Mesendoderm (in vitro differentiated cells): ENCODE data around the gene LRRC42.
"Not testable (repeated sequence)": the region's sequence is repeated elsewhere in the genome, so short reads cannot be mapped to it uniquely, and the experiment has no call there.

Source experiments
- DNase-seq: peaks from one replicate; pipeline ENCODE4 v3.0.0; 2013
- H2AK5ac ChIP-seq: 2 replicates; pipeline ENCODE4 v1.6.1; 2013; ENCODE audit warnings: low read length, inconsistent platforms
- H2BK120ac ChIP-seq: 2 replicates; pipeline ENCODE4 v1.6.1; 2013; ENCODE audit warnings: low read depth, mild to moderate bottlenecking, low read length, moderate library complexity, mixed read lengths
- H2BK15ac ChIP-seq: replicated peaks from 2 replicates; pipeline ENCODE4 v1.6.1; 2013; ENCODE audit warnings: low read depth, mild to moderate bottlenecking, moderate library complexity
- H2BK5ac ChIP-seq: 2 replicates; pipeline ENCODE4 v1.6.1; 2013; ENCODE audit warnings: low read length, inconsistent platforms
- H3K18ac ChIP-seq: 2 replicates; pipeline ENCODE4 v1.6.1; 2013; ENCODE audit warnings: mild to moderate bottlenecking, low read length, mixed read lengths
- H3K23ac ChIP-seq: one replicate; pipeline ENCODE4 v1.6.1; 2013; ENCODE audit warnings: low read length
- H3K27ac ChIP-seq: 2 replicates; pipeline ENCODE4 v1.5.1; 2013; ENCODE audit warnings: low read depth, mild to moderate bottlenecking, inconsistent platforms, low read length, moderate library complexity
- H3K27me3 ChIP-seq: 2 replicates; pipeline ENCODE4 v1.6.1; 2013; ENCODE audit warnings: low read length, control low read depth, mild to moderate bottlenecking, inconsistent platforms; ENCODE audit not compliant: insufficient read depth, poor library complexity
- H3K36me3 ChIP-seq: 2 replicates; pipeline ENCODE4 v1.6.1; 2013; ENCODE audit warnings: low read length, inconsistent platforms; ENCODE audit not compliant: control insufficient read depth, insufficient read depth
- H3K4ac ChIP-seq: one replicate; pipeline ENCODE4 v1.6.1; 2013; ENCODE audit warnings: low read depth, mild to moderate bottlenecking, low read length, moderate library complexity
- H3K4me1 ChIP-seq: 2 replicates; pipeline ENCODE4 v1.6.1; 2013; ENCODE audit warnings: low read depth, low read length, inconsistent platforms; ENCODE audit not compliant: control insufficient read depth
- H3K4me2 ChIP-seq: 2 replicates; pipeline ENCODE4 v1.6.1; 2013; ENCODE audit warnings: low read length
- H3K4me3 ChIP-seq: 2 replicates; pipeline ENCODE4 v1.5.1; 2013; ENCODE audit warnings: mild to moderate bottlenecking, low read length
- H3K56ac ChIP-seq: one replicate; pipeline ENCODE4 v1.6.1; 2013; ENCODE audit warnings: low read length
- H3K79me1 ChIP-seq: 2 replicates; pipeline ENCODE4 v1.6.1; 2013; ENCODE audit warnings: low read length, inconsistent platforms
- H3K79me2 ChIP-seq: 2 replicates; pipeline ENCODE4 v1.6.1; 2013; ENCODE audit warnings: mild to moderate bottlenecking, low read length; ENCODE audit not compliant: control insufficient read depth, insufficient read depth
- H3K9ac ChIP-seq: 2 replicates; pipeline ENCODE4 v1.6.1; 2013; ENCODE audit warnings: low read length, inconsistent platforms
- H4K5ac ChIP-seq: one replicate; pipeline ENCODE4 v1.6.1; 2013; ENCODE audit warnings: low read length
- H4K8ac ChIP-seq: one replicate; pipeline ENCODE4 v1.6.1; 2013; ENCODE audit warnings: low read depth, mild to moderate bottlenecking, control low read depth, low read length, moderate library complexity
- WGBS: extraction: QIAGEN DNeasy Blood & Tissue Kit; methylation state at CpG from one replicate; pipeline ENCODE4 v1.1.7; 2013; ENCODE audit warnings: low lambda C conversion rate, missing lambda C conversion rate; ENCODE audit not compliant: insufficient coverage; ENCODE audit errors: extremely low coverage; 5-methylcytosine and 5-hydroxymethylcytosine counted together

Gene LRRC42

DNA sequence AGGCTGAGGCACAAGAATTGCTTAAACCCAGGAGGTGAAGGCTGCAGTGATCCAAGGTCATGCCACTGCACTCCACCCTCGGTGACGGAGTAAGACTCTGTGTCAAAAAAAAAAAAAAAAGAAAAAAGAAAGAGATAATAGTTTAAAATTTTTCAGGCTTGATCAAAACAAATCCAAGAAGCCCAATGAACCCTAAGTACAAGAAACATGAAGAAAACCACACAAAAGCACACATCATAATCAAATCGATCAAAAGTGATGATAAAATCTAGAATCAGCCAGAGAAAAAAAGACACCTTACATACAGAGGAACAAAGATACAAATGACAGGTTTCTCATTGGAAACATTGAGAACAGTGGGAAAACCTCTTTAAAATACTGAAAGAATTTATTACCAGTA, 40.3 kb downstream of the LRRC42 start:
- Histone ChIP-seq H3K4me2 (no peak overlapping the region), H3K9ac (no peak overlapping the region), H2BK15ac (no peak overlapping the region), H3K79me2 (no peaks in the 10 kb centered on the region), H3K27me3 (no peaks in the 10 kb centered on the region), H3K56ac (no peak overlapping the region), H4K5ac (no peak overlapping the region), H3K23ac (no peak overlapping the region), H3K79me1 (no peaks in the 10 kb centered on the region), H3K36me3 (no peaks in the 10 kb centered on the region), H2AK5ac (no peak overlapping the region), H3K4me1 (peaks cover 2% of the 10 kb centered on the region), H3K27ac (no peak overlapping the region), H2BK5ac (no peak overlapping the region), H2BK120ac (no peak overlapping the region), H4K8ac (no peak overlapping the region), H3K4ac (no peak overlapping the region), H3K4me3 (no peak overlapping the region), H3K18ac (no peak overlapping the region)
- WGBS, result no CpG with 5 or more reads among the region's 3 CpGs
- no peak for DNase-seq

DNA sequence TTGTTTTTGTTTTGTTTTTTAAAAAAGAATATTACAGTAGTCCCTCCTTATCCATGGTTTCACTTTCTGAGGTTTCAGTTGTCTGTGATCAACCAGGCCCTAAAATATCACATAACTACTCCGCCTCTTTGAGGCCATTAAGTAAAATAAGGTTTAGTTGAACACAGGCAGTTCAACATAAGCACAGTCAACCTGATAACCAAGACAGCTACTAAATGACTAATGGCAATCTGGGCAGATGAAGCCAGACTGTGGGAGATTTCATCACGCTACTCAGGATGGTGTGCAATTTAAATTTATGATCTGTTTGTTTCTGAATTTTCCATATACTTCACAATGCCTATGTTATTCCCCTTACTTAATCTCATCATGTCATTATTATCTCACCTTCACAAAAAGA, 41.7 kb downstream of the LRRC42 start:
- no peak overlapping the region for H4K5ac ChIP-seq
- H3K4me2 ChIP-seq, result no peak overlapping the region
- H2BK120ac ChIP-seq, result no peak overlapping the region
- no peak overlapping the region for H3K56ac ChIP-seq
- no peak overlapping the region for H3K4me3 ChIP-seq
- H2BK15ac ChIP-seq, result no peak overlapping the region
- H3K18ac ChIP-seq, result no peak overlapping the region
- no peak overlapping the region for H2AK5ac ChIP-seq
- H3K27me3 ChIP-seq, result no peaks in the 10 kb centered on the region
- no peak overlapping the region for H4K8ac ChIP-seq
- H3K36me3 ChIP-seq, result no peaks in the 10 kb centered on the region
- H3K79me1 ChIP-seq, result no peaks in the 10 kb centered on the region
- no peak overlapping the region for H3K23ac ChIP-seq
- H3K4ac ChIP-seq, result peak overlapping the region; percentile 31
- H3K27ac ChIP-seq, result no peak overlapping the region
- no peak overlapping the region for H3K9ac ChIP-seq
- no peak overlapping the region for H2BK5ac ChIP-seq
- no peaks in the 10 kb centered on the region for H3K79me2 ChIP-seq
- DNase-seq, result no peak
- WGBS, result no CpG with 5 or more reads among the region's 2 CpGs
- no peaks in the 10 kb centered on the region for H3K4me1 ChIP-seq

DNA sequence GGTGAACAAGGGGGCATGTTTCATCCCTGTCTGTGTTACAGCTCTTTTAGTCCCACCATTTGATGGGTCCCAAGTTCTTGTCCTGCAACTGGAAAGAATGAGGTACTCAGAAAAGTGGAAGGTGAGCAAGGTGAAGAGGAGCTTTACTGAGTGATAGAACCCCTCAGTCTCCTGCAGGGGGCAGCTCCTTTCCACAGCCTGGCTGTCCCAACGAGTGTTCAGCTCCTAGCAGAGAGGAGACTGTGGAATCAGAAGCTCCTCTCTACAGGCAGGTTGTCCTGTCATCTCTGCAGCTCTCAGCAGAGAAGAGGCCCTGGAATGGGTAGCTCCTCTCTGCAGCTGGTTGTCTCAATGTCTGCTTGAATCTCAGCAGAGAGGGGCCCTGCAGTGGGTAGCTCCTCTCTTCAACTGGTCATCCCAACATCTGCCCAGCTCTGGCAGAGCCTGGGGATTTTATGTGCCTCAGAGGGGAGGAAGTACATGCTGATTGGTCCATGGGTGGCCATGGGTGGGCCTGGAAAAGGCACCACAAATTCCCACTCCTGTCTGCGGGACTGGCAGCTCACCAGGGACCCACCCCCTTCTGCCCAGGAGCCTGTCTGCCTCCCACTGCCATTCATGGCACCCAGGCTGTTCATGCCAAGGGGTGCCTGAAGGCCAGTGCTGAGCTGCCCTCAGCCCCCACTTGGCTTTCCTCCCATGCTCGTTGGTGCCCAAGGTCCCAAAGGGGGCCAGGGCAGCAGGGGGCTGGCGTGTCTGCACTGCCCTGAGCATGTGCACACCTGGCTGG, 46.1 kb downstream of the LRRC42 start:
- WGBS, result no CpG with 5 or more reads among the region's 4 CpGs
- H2BK120ac ChIP-seq, result no peak overlapping the region
- H3K4me3 ChIP-seq, result no peak overlapping the region
- no peaks in the 10 kb centered on the region for H3K36me3 ChIP-seq
- H3K9ac ChIP-seq, result no peak overlapping the region
- H3K56ac ChIP-seq, result no peak overlapping the region
- no peak overlapping the region for H2BK5ac ChIP-seq
- no peaks in the 10 kb centered on the region for H3K79me2 ChIP-seq
- H3K18ac ChIP-seq, result no peak overlapping the region
- H2BK15ac ChIP-seq, result no peak overlapping the region
- no peak overlapping the region for H2AK5ac ChIP-seq
- H3K27me3 ChIP-seq, result no peaks in the 10 kb centered on the region
- H3K4me2 ChIP-seq, result no peak overlapping the region
- peak; percentile 67 for DNase-seq
- H3K4ac ChIP-seq, result no peak overlapping the region
- H4K8ac ChIP-seq, result no peak overlapping the region
- H3K23ac ChIP-seq, result no peak overlapping the region
- no peaks in the 10 kb centered on the region for H3K79me1 ChIP-seq
- no peak overlapping the region for H3K27ac ChIP-seq
- H3K4me1 ChIP-seq, result no peaks in the 10 kb centered on the region
- H4K5ac ChIP-seq, result no peak overlapping the region

DNA sequence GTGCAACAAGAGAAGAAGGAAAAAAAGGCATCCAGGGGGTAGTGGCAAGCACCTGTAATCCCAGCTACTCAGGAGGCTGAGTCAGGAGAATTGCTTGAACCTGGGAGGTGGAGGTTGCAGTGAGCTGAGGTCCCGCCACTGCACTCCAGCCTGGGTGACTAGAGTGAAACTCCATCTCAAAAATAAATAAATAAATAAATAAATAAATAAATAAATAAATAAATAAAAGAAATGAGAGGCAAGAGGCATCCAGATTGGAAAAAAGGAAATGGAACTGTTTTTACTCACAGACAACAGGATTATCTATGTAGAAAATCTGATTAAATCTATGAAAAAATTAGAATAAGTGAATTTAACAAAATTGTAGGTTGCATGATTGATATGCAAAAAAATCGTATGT, 48.4 kb downstream of the LRRC42 start:
- not testable (repeated sequence) for H3K27ac ChIP-seq, H3K9ac ChIP-seq, H3K36me3 ChIP-seq, H3K4ac ChIP-seq, DNase-seq, H3K4me3 ChIP-seq, H3K18ac ChIP-seq, H3K23ac ChIP-seq, H2AK5ac ChIP-seq, H4K8ac ChIP-seq, H3K56ac ChIP-seq, H3K4me2 ChIP-seq, H2BK15ac ChIP-seq, H3K79me2 ChIP-seq, H2BK5ac ChIP-seq, H3K79me1 ChIP-seq, H3K27me3 ChIP-seq, H3K4me1 ChIP-seq, H2BK120ac ChIP-seq, H4K5ac ChIP-seq
- WGBS, result no CpG with 5 or more reads among the region's 2 CpGs

DNA sequence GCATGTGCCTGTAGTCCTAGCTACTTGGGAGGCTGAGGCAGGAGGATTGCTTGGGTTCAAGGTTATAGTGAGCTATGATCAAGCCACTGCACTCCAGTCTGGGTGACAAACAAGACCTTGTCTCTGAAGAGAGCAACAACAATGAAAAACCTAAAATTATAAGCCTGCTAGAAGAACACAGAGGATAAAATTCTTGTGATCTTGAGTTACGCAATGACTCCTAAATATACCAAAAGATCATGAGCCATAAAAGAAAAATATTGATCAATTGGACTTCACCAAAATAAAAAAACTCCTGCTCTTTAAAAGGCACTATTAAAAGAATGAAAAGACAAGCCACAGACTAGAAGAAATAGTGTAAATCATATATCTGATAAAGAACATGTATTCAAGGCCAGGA, 49.5 kb downstream of the LRRC42 start:
- no peak overlapping the region for H2AK5ac ChIP-seq
- no peak overlapping the region for H3K4me3 ChIP-seq
- H3K4me1 ChIP-seq, result no peaks in the 10 kb centered on the region
- H3K79me2 ChIP-seq, result no peaks in the 10 kb centered on the region
- H3K23ac ChIP-seq, result no peak overlapping the region
- no peak overlapping the region for H3K4ac ChIP-seq
- no peak overlapping the region for H4K5ac ChIP-seq
- no peaks in the 10 kb centered on the region for H3K36me3 ChIP-seq
- no peak overlapping the region for H4K8ac ChIP-seq
- H2BK5ac ChIP-seq, result no peak overlapping the region
- H2BK15ac ChIP-seq, result no peak overlapping the region
- H3K27me3 ChIP-seq, result no peaks in the 10 kb centered on the region
- H3K4me2 ChIP-seq, result no peak overlapping the region
- no peak overlapping the region for H3K9ac ChIP-seq
- H3K18ac ChIP-seq, result no peak overlapping the region
- no peak overlapping the region for H2BK120ac ChIP-seq
- no peak for DNase-seq
- no peak overlapping the region for H3K56ac ChIP-seq
- H3K79me1 ChIP-seq, result no peaks in the 10 kb centered on the region
- no CpG with 5 or more reads among the region's 1 CpG for WGBS
- H3K27ac ChIP-seq, result no peak overlapping the region

DNA sequence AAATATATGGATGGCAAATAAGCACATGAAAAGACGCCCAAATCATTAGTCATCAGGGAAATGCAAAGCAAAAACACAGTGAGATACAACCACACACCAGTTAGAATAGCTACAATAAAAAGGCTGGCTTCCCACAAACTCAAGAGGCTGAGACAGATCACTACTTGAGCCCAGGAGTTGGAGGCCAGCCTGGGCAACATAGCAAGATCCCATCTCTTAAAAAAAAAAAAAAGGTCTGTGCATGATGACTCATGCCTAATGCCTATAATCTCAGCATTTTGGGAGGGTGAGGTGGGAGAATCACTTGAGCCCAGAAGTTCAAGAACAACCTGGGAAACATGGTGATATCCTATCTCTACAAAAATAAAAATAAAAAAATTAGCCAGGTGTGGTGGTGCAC, 52.1 kb downstream of the LRRC42 start:
- Histone ChIP-seq H3K27ac (no peak overlapping the region), H3K4me3 (no peak overlapping the region), H3K79me1 (no peaks in the 10 kb centered on the region), H3K4ac (no peak overlapping the region), H2BK5ac (no peak overlapping the region), H3K27me3 (no peaks in the 10 kb centered on the region), H3K4me1 (no peaks in the 10 kb centered on the region), H4K8ac (no peak overlapping the region), H3K79me2 (no peaks in the 10 kb centered on the region), H3K36me3 (no peaks in the 10 kb centered on the region), H3K23ac (no peak overlapping the region), H3K9ac (no peak overlapping the region), H2BK120ac (no peak overlapping the region), H3K56ac (no peak overlapping the region), H3K18ac (no peak overlapping the region), H4K5ac (no peak overlapping the region), H2AK5ac (no peak overlapping the region), H2BK15ac (no peak overlapping the region), H3K4me2 (no peak overlapping the region)
- no CpG with 5 or more reads among the region's 1 CpG for WGBS
- no peak for DNase-seq
